H54 (cell line): ENCODE measurements around the gene RAB7A.
A peak's percentile ranks its signal among the peaks of the same experiment; 100 is the strongest.

Source experiments
- DNase-seq: peaks from one replicate; pipeline ENCODE4 v3.0.0; 2011; ENCODE audit warnings: low spot score, mixed read lengths; ENCODE audit not compliant: insufficient read length
- FAIRE-seq: peaks from 3 replicates; lab custom pipeline; 2011; peaks lifted over from hg19 to GRCh38; lab: Jason Lieb, UNC
- POLR2A ChIP-seq: IDR thresholded peaks from 2 replicates; pipeline ENCODE4 v1.6.1; 2011; ENCODE audit warnings: low read depth, mild to moderate bottlenecking, low read length

Gene RAB7A

DNA sequence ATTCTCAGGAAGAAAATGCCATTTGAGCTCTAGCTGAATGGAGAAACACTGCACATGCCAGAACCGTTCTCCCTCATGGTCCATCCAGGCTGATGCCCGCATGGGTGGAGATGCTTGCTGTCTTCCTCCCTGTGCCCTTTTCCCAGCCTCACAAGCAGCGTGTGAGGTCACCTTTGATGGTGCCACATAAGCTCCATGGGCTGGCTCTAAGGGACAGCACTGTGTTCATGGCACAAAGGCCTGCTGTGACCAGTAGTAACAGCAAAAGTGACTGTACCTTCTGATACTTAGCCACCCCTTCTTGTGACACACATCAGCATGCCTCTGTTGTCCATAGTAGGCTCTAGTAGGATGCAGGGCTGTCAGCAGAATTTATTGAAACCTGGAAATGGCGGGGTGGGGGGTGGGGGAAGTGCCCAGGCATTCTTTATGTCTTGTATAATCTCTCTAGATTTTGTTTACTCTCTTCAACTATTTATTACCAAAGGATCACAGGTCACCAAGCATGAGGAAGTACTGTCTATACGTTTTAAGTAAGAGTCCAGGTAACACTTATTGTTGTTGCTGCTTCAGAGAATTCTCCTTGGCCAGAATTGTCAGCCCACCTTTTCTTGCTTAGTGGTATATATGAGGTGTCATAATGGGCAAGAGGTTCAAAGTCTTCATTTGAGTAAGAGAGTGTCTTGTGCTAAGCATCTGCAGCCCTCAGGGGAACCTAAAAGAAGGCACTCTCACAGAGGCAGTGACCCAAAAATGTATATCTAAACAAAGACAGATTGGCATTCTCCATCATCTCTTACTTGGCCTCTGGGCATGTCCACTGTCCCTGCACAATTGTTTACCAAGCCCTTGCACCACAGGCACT lies 56.5 kb downstream of the RAB7A start:
- FAIRE-seq (no peak), DNase-seq (no peak)
- no peak for TF ChIP-seq POLR2A

DNA sequence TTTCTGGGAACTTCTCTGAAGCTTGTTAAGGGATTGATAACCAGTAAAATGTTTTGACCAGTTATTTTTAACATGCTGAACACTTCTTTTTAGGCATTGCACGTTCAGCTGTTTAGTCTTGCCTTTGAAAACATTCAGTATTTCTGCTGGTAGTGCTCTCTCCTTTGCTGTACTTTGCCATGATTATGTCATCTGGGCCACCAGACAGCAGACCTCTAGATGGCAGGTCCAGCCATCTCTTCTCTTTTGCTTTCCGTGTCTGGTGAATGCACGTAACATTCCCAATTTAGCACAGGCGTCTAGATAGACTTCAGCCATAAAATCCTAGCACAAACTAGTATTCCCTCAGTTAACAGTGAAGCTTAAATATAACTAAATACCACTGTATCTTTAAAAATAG lies 57.8 kb downstream of the RAB7A start:
- FAIRE-seq (no peak), DNase-seq (no peak)
- TF ChIP-seq POLR2A = no peak

DNA sequence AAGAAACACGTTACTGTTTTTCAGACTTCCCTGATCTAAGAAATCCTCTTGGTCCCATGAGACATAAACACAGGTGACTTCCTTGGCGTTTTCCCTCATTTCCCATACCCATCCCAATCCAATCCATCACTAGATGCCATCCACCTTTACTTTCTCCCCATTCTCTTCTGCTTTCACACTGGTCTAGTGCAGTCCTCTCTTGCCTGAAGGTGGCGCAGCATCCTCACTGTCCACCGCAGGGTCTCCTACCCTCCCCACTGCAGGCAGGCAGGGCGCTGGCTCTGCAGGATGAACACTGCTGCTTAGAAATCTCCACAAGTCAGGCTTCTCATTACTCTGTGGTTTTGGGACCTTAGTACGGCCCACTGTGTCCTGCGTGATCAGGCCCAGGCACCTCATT lies 58.2 kb downstream of the RAB7A start:
- no peak for DNase-seq
- no peak for TF ChIP-seq POLR2A
- FAIRE-seq = no peak

DNA sequence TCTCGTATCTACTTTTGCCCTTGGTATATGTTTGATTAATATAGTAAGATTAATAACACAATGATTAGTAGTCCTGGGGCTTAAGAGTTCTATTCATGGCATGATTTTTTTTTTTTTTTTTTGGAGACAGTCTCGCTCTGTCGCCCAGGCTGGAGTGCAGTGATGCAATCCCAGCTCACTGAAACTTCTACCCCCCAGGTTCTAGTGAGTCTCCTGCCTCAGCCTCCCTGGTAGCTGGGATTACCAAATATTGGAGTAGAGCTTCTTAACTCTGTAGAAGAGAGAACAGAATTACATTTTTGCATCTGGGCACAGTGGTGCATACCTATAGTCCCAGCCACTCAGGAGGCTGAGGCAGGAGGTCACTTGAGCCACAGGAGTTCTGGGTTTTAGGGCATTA lies 58.9 kb downstream of the RAB7A start:
- DNase-seq = no peak
- TF ChIP-seq POLR2A = no peak
- FAIRE-seq = no peak

DNA sequence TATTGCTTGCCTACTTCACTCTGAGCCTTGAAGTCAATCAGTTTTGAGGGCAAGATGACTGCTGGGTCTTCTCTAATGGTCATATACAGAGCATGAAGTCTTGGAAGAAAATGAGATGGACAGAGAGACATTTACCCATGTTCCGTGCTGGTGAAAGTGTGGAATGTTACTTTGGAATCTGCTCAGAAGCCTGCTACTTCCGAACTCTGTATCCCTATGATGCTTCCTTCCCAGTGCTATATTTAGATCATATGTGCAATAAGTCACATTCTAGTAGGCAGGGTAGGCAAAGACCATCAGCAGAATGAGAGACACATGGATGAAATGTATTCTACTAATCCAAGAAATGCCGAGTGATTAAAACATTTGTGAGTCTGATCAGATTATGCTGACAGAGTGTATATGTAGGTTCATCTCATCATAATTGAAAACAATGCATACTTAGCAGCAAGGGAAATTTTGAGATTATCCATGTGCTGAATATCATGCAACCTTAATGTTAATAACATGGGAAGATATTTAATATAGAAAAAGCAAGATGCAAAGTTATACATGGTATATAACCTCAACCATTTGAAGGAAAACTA lies 60.5 kb downstream of the RAB7A start:
- no peak for TF ChIP-seq POLR2A
- DNase-seq (no peak), FAIRE-seq (no peak)

DNA sequence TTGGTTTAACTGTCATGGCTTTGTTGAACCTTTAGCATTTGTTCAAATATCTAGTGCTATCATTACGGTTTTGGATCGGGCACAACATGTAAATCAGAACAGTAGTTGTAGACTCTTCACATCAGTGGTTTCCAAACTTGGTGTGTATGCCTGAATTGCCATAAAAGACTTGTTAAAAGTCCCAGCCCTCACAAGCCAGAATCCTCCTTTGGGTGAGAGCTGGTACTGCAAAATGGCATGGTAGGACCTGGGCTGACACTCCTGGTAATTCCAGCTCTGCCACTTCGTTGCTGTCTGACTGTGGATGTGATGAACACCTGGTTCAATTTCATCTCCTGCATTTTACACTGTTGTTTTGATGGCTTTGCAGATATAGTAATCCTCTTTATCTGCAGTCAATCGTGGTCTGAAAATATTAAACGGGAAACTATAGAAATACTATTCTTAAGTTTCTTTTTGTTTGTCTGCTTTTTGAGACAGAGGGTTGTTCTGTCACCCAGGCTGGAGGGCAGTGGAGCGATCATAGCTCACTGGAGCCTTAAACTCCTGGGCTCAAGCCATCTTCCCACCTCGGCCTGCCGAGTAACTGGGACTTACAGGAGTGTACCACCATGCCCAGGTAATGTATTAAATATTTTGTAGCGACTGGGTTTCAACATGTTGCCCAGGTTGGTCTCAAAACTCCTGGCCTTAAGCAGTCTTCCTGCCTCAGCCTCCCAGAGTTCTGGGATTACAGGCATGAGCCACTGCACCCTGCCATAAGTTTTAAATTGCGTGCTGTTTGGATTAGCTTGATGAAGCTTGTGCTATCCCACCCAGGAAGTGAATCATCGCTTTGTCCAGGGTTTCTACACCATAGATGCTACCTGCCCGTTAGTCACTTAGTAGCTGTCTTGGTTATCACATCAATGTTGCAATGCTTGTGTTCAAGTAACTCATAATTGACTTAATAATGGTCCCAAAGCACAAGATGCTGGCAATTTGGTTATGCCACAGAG lies 61.6 kb downstream of the RAB7A start:
- FAIRE-seq = peak; percentile 88
- DNase-seq = no peak
- TF ChIP-seq POLR2A = no peak

DNA sequence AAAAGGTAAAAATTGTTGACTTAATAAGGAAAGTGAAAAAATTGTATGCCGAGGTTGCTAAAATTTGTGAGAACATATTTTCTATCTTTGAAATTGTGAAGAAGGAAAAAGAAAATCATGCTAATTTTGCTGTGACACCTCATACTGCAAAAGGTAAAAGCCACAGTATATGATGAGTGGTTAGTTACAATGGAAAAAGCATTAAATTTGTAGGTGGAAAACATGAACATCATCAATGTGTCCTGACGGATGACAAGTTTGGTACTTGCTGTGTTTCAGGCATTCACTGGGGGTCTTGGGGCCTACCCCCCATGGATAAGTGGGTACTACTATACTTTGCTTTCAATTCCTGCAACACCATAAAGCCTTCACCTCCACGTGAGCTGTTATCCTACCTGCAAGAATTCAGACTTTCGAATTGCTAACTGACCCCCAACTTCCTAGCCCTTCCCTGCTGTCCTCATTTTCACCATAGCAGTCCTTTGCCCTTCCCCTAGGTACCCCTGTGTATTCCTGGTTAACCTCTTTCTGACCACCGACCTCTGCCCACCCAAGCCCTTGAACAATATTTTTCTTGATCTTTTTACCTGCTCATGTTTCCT lies 62.4 kb downstream of the RAB7A start:
- FAIRE-seq = no peak
- no peak for TF ChIP-seq POLR2A
- no peak for DNase-seq

DNA sequence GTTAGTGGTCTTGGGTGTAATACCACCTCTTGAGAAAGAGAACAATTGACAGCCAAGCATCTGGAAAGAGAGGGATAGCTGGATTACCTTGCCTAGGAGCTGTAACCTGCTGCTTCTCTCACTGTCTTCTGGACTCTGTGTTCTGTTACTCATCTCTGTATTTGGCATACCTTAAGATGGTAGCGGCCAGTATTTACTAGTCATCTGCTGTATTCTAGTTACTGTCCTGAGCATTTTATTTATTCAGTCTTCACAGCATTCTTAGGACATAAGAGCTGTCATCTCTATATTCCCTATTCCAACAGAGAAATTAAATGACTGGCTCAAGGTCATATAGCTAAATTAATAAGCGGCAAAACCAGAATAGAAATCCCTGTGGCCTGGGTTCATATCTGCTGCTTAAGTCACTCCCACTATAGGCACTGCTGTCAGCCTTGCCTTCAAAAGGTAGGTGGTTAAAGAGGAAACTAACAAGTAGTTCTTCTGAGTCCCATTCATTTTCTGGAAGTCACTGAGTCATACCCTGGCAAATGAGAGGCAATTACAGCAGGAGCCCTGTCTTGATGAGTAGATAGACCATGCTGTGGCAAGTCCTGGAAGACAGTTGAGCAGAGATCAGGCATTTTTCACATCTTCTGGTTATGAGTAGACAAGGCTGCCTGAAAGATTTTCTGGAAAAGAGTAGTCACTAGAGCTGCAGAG lies 68.2 kb downstream of the RAB7A start:
- TF ChIP-seq POLR2A = no peak
- FAIRE-seq = peak; percentile 87
- DNase-seq = peak; percentile 45

DNA sequence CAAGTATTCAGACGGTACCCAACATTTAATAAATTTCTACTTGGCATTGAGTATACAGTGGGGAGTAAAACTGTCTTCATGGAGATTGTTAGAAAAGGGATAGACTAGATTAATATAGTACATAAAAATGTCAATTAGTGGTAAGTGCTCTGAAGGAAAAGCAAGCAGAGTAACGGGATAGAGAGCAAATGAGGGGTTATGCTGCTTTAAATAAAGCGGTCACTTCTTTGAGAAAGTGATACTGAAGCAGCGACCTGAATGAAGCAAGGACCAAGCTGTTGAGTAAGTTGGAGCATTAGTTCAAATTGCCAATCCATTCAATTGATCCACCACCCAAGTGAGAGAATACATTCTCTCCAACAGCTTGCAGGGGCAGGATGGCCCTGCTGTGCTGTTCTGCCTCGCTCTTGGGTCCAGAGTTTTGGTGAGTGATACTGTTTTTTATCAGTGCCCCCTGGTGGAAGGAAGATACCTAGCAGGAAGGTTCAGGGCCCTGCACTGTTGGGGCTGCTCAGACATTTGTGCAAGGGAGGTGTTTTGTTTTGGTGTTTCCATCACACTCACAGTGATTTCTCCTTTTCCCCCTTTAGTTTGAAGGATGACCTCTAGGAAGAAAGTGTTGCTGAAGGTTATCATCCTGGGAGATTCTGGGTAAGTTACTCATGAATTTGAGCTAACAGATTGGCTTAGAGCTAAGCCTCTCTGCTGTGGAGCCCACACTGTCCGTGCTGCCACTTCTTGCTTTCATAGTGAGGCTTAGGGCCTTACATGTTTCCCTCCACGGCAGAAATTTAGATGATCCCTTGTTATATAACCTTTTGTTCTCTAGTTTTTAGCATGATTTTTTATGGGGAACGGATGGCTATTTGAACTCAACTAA lies 69.0 kb downstream of the RAB7A start:
- DNase-seq (peak; percentile 34), FAIRE-seq (no peak)
- no peak for TF ChIP-seq POLR2A

DNA sequence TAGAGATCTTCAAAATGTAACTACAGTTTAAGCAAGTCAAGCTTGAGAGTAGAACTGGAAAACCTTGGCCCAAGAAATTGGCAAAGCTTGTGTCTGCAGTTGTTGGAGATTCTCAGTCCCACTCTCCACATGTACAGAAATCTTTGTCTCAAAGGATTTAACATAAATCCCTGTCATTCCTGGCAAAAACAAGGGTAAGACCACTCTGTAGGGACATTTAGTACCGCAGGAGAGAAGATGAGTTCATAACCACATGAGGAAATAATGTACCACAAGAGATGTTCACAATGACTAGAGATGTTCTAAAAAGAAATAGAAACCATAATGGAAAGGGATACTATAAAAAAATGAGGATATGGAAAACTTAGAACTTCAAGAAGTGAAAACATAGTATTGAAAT lies 73.7 kb downstream of the RAB7A start:
- FAIRE-seq (no peak), DNase-seq (no peak)
- no peak for TF ChIP-seq POLR2A

DNA sequence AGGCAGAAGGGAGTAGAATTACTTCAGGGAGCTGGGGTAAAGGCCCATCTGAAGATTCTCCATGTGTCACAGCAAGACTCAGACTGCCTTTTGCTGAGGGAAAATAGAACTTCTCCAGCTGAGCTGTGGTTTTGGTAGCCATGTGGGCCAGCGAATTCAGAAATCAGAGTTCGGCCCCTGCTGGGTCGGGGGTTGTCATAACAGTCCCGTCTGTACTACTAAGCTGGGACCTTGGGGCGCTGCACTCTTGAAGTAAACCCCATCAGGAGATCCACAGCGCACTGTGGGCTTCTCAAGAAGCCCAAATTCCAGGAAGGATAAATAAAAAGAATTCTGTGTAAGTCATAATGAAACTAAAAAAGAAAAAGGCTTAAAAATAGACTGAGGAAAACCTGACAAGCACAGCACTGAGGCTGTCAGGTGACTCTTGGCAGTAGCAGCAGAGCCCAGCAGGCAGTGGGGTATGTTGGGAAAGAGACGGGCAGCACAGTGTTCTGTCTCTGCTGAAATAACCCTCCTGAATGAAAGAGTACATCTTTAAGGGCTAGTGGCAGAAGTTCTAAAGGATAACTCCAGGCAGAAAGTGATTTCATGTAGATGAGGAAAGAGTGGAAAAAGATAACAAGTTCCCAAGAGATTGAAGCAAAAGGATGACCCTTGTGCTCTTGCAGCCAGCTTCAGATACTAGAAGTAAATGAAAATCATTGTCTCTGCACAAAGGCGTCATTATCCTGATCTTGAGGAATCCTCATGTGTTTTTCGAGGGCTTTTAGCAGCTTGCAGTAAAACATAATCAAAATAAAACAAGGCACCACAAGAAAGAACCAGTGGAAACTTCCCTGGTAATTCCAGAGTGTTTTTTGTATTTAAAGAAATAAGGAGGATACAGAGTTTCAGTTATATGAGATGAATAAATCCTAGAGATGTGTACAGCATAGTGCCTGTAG lies 74.5 kb downstream of the RAB7A start:
- DNase-seq (no peak), FAIRE-seq (no peak)
- no peak for TF ChIP-seq POLR2A
